SJCRH30 (cell line): ENCODE data around the gene RAB17. TPM values are rescaled to one million over a fixed set of nuclear protein-coding genes. Genes with fewer than 3 reads are reported as not detected.
"Not testable (repeated sequence)": the region's sequence is repeated elsewhere in the genome, so short reads cannot be mapped to it uniquely, and the experiment has no call there.

ENCODE experiments used
- DNase-seq, 2 experiments: peaks; one replicate each; pipeline ENCODE4 v3.0.0-alpha.2; 2015 to 2020
- H3K27ac ChIP-seq: fragments of 250-450 bp; sonication (Bioruptor Pico); 2 replicates; pipeline ENCODE4 v1.5.1; 2020; ENCODE audit warnings: mild to moderate bottlenecking, moderate library complexity
- H3K27me3 ChIP-seq: fragments of 250-450 bp; sonication (Bioruptor Pico); 2 replicates; pipeline ENCODE4 v1.5.1; 2020; ENCODE audit warnings: mild to moderate bottlenecking, moderate library complexity
- H3K36me3 ChIP-seq: fragments of 250-450 bp; sonication (Bioruptor Pico); 2 replicates; pipeline ENCODE4 v1.5.1; 2020; ENCODE audit warnings: mild to moderate bottlenecking, moderate library complexity
- H3K4me1 ChIP-seq: fragments of 250-450 bp; sonication (Bioruptor Pico); 2 replicates; pipeline ENCODE4 v1.5.1; 2020; ENCODE audit warnings: mild to moderate bottlenecking, moderate library complexity
- H3K4me3 ChIP-seq: fragments of 250-450 bp; sonication (Bioruptor Pico); 2 replicates; pipeline ENCODE4 v1.5.1; 2020; ENCODE audit warnings: mild to moderate bottlenecking, moderate library complexity
- H3K9me3 ChIP-seq: fragments of 250-450 bp; sonication (Bioruptor Pico); replicated peaks from 2 replicates; pipeline ENCODE4 v1.5.1; 2020; ENCODE audit warnings: mild to moderate bottlenecking, moderate library complexity
- total RNA-seq: library from RNA; depleted of rRNA; stranded (reverse); fragments of >200 nt; shearing (Covaris generic); gene quantifications from 2 replicates; pipeline ENCODE4 v1.2.3, GENCODE V29; 2014

Gene RAB17
- total RNA-seq, 1 experiment from 2014 or later, result 3.4 TPM

- Histone ChIP-seq H3K27me3 (no peaks in the 10 kb centered on the region), H3K36me3 (no peaks in the 10 kb centered on the region), H3K9me3 (no peaks in the 10 kb centered on the region), H3K4me1 (peaks cover 51% of the 10 kb centered on the region), H3K27ac (no peak overlapping the region), H3K4me3 (no peak overlapping the region)
- DNase-seq, result no peak
Observed at GRCh38 chr2:237597196-237598145, 6.9 kb upstream of the RAB17 start.

GRCh38 chr2:237596520-237597195, 6.1 kb upstream of the RAB17 start:
- Histone ChIP-seq H3K36me3 (no peaks in the 10 kb centered on the region), H3K27me3 (no peaks in the 10 kb centered on the region), H3K27ac (no peak overlapping the region), H3K4me1 (peaks cover 51% of the 10 kb centered on the region), H3K4me3 (no peak overlapping the region), H3K9me3 (no peaks in the 10 kb centered on the region)
- peak; percentile 65 to 77 for DNase-seq

- not testable (repeated sequence) for H3K27me3 ChIP-seq, DNase-seq, H3K4me3 ChIP-seq, H3K27ac ChIP-seq, H3K36me3 ChIP-seq, H3K9me3 ChIP-seq
- peaks cover 49% of the 10 kb centered on the region for H3K4me1 ChIP-seq
Observed at GRCh38 chr2:237595829-237596519, 5.4 kb upstream of the RAB17 start.

- Histone ChIP-seq H3K4me3 (no peak overlapping the region), H3K36me3 (no peaks in the 10 kb centered on the region), H3K9me3 (no peaks in the 10 kb centered on the region), H3K4me1 (peaks cover 44% of the 10 kb centered on the region), H3K27ac (no peak overlapping the region), H3K27me3 (no peaks in the 10 kb centered on the region)
- peak in 1 of 2 experiments; percentile 60 for DNase-seq
Observed at GRCh38 chr2:237594514-237594871, 4.0 kb upstream of the RAB17 start.

GRCh38 chr2:237593596-237594320, 3.2 kb upstream of the RAB17 start:
- Histone ChIP-seq H3K4me3 (no peak overlapping the region), H3K4me1 (peaks cover 46% of the 10 kb centered on the region), H3K9me3 (no peaks in the 10 kb centered on the region), H3K27me3 (no peaks in the 10 kb centered on the region), H3K27ac (no peak overlapping the region), H3K36me3 (no peaks in the 10 kb centered on the region)
- DNase-seq, result no peak

- no peaks in the 10 kb centered on the region for H3K9me3 ChIP-seq
- peaks cover 49% of the 10 kb centered on the region for H3K4me1 ChIP-seq
- DNase-seq, result no peak
- no peaks in the 10 kb centered on the region for H3K36me3 ChIP-seq
- no peak overlapping the region for H3K4me3 ChIP-seq
- no peaks in the 10 kb centered on the region for H3K27me3 ChIP-seq
- no peak overlapping the region for H3K27ac ChIP-seq
Observed at GRCh38 chr2:237593036-237593435, 2.5 kb upstream of the RAB17 start.

- H3K4me3 ChIP-seq, result no peak overlapping the region
- no peak overlapping the region for H3K27ac ChIP-seq
- no peaks in the 10 kb centered on the region for H3K27me3 ChIP-seq
- DNase-seq, result no peak
- H3K4me1 ChIP-seq, result peaks cover 52% of the 10 kb centered on the region
- H3K9me3 ChIP-seq, result no peaks in the 10 kb centered on the region
- no peaks in the 10 kb centered on the region for H3K36me3 ChIP-seq
Observed at GRCh38 chr2:237592425-237592980, 2.0 kb upstream of the RAB17 start.

GRCh38 chr2:237591141-237591881, 777 bp upstream of the RAB17 start:
- H3K9me3 ChIP-seq, result no peaks in the 10 kb centered on the region
- no peak for DNase-seq
- H3K27ac ChIP-seq, result no peak overlapping the region
- H3K27me3 ChIP-seq, result no peaks in the 10 kb centered on the region
- H3K36me3 ChIP-seq, result no peaks in the 10 kb centered on the region
- H3K4me3 ChIP-seq, result no peak overlapping the region
- H3K4me1 ChIP-seq, result peaks cover 47% of the 10 kb centered on the region

- Histone ChIP-seq H3K27me3 (no peaks in the 10 kb centered on the region), H3K9me3 (no peaks in the 10 kb centered on the region), H3K27ac (peak overlapping the region; percentile 68), H3K4me3 (no peak overlapping the region), H3K4me1 (peaks cover 34% of the 10 kb centered on the region), H3K36me3 (no peaks in the 10 kb centered on the region)
- peak; percentile 73 to 74 for DNase-seq
Observed at GRCh38 chr2:237588044-237588696, 2.4 kb downstream of the RAB17 start.

- peak in 1 of 2 experiments; percentile 46 for DNase-seq
- Histone ChIP-seq H3K27me3 (no peaks in the 10 kb centered on the region), H3K27ac (no peak overlapping the region), H3K36me3 (no peaks in the 10 kb centered on the region), H3K9me3 (no peaks in the 10 kb centered on the region), H3K4me1 (peaks cover 37% of the 10 kb centered on the region), H3K4me3 (no peak overlapping the region)
Observed at GRCh38 chr2:237585590-237586221, 4.8 kb downstream of the RAB17 start.

- H3K9me3 ChIP-seq, result no peaks in the 10 kb centered on the region
Observed at GRCh38 chr2:237583385-237584295, 6.9 kb downstream of the RAB17 start.

More at GRCh38 chr2:237583385-237584295, 6.9 kb downstream of the RAB17 start:
- Histone ChIP-seq H3K27me3 (no peaks in the 10 kb centered on the region), H3K4me1 (peaks cover 22% of the 10 kb centered on the region), H3K4me3 (no peak overlapping the region), H3K36me3 (no peaks in the 10 kb centered on the region), H3K27ac (no peak overlapping the region)
- no peak for DNase-seq
